OCI-M1 (cell line): ENCODE data around the gene CHI3L1.
A peak's percentile ranks its signal among the peaks of the same experiment; 100 is the strongest.
"Not testable (repeated sequence)": the region's sequence is repeated elsewhere in the genome, so short reads cannot be mapped to it uniquely, and the experiment has no call there.

Source experiments
- DNase-seq: peaks from one replicate; lab custom pipeline; 2025; lab: John Stamatoyannopoulos, UW

The CHI3L1 gene

GRCh38 chr1:203186446-203187303 is at the start of gene CHI3L1:
TSS of gene CHI3L1 (minus strand) at chr1:203186704. CDS start at chr1:203186623, 81 bp downstream.
- DNase-seq, result peak; percentile 24

- not testable (repeated sequence) for DNase-seq
Measured at GRCh38 chr1:203234901-203235300, 48.4 kb upstream of the CHI3L1 start.

- no peak for DNase-seq
Measured at GRCh38 chr1:203229471-203230135, 43.1 kb upstream of the CHI3L1 start, which contains the start of gene CHIT1. TSS of gene CHIT1 (minus strand) at chr1:203229673. CDS start at chr1:203229636, 37 bp downstream.

GRCh38 chr1:203228670-203229069 is 42.2 kb upstream of the CHI3L1 start:
- no peak for DNase-seq

GRCh38 chr1:203227371-203228083 is 41.0 kb upstream of the CHI3L1 start:
- DNase-seq, result no peak

GRCh38 chr1:203225071-203225470 is 38.6 kb upstream of the CHI3L1 start:
- DNase-seq, result no peak

- DNase-seq, result no peak
Measured at GRCh38 chr1:203223012-203223775, 36.7 kb upstream of the CHI3L1 start.

- DNase-seq, result no peak
Measured at GRCh38 chr1:203219934-203220333, 33.4 kb upstream of the CHI3L1 start.

GRCh38 chr1:203219171-203219570 is 32.7 kb upstream of the CHI3L1 start:
- no peak for DNase-seq

GRCh38 chr1:203217668-203218067 is 31.2 kb upstream of the CHI3L1 start:
- DNase-seq, result no peak

GRCh38 chr1:203217139-203217655 is 30.7 kb upstream of the CHI3L1 start:
- no peak for DNase-seq

- DNase-seq, result peak; percentile 83
Measured at GRCh38 chr1:203216274-203217138, 30.0 kb upstream of the CHI3L1 start.

- DNase-seq, result no peak
Measured at GRCh38 chr1:203215573-203215972, 29.1 kb upstream of the CHI3L1 start.

GRCh38 chr1:203214871-203215270 is 28.4 kb upstream of the CHI3L1 start:
- DNase-seq, result no peak

- DNase-seq, result no peak
Measured at GRCh38 chr1:203213126-203213525, 26.6 kb upstream of the CHI3L1 start.

GRCh38 chr1:203211812-203212211 is 25.3 kb upstream of the CHI3L1 start:
- DNase-seq, result no peak

- no peak for DNase-seq
Measured at GRCh38 chr1:203210988-203211387, 24.5 kb upstream of the CHI3L1 start.

GRCh38 chr1:203210350-203210749 is 23.8 kb upstream of the CHI3L1 start:
- DNase-seq, result no peak

- no peak for DNase-seq
Measured at GRCh38 chr1:203208181-203208580, 21.7 kb upstream of the CHI3L1 start.

- no peak for DNase-seq
Measured at GRCh38 chr1:203207751-203208150, 21.2 kb upstream of the CHI3L1 start.
